Measurements from ENCODE around the gene KNDC1.
"Not testable (repeated sequence)": the region's sequence is repeated elsewhere in the genome, so short reads cannot be mapped to it uniquely, and the experiment has no call there.

The KNDC1 gene

GRCh38 chr10:133209117-133209516, 49.1 kb downstream of the KNDC1 start:
- no peak for DNase-seq

- DNase-seq, result no peak
These were observed 49.6 kb downstream of the KNDC1 start for GRCh38 chr10:133209641-133210040.

- DNase-seq, result no peak
These were observed 50.5 kb downstream of the KNDC1 start for GRCh38 chr10:133210398-133211140.

DNA sequence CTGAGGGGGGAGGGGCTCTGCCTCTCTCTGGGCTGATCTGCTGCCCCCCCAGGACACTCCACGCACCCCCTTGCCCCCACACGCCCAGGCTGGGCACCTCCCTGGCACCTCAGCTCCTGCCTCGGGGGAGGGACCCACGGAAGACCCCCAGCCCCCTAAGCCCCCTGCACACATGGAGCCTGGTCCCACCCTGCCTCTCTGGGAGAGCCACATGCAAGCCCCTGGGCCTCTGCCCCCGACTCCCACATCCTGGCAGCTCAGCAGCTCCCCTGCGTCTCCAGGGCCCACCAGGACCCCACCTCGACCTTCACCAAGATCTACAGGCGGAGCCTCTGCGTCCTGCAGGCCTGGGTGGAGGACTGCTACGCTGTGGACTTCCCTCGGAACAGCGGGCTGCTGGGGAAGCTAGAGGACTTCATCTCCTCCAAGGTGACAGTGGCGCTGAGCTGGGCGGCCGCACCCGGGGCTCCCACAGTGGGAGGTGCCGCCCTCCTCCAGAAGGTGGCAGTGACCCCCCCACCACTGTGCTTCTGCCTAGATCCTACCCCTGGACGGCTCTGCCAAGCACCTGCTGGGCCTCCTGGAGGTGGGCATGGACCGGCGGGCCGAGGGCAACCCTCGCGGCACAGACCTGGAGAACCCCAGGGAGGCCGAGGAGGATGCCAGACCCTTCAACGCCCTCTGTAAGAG, 51.3 kb downstream of the KNDC1 start:
- no peak for DNase-seq

DNA sequence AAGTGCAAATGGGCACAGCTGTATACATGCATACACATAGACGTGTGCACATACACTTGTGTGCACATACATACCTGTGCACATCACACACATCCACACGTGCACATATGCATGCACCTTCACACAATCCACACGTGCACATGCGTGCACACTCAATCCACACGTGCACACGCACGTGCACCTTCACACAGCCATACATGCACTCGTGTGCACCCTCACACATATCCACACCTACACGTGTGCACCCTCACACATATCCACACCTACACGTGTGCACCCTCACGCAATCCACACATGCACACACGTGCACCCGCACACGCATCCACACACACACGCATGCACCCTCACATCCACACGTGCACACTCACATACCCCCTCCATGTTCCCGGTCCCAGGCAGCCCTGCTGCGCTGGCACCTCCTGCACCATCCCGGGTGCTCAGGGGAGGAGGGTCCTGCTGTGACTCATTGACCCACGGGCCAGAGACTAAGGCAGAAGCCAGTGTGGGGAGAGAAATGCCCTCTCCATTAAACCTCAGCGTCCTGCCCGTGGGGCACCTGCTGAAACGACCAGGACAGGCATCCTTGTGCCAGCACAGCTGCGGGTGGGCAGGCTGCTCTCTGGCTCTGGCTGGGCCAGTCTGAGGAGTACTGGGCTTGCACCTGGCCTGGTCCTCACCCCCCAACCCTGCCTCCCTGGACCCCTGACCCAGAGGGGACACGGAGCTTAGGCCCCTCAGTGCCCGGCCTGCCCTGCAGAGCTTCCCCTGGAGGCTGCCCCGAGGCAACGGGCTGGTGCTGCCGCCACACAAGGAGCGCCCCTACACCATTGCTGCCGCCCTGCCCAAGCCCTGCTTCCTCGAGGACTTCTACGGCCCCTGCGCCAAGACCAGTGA, 52.2 kb downstream of the KNDC1 start:
- no peak for DNase-seq

GRCh38 chr10:133212853-133213494, 53.0 kb downstream of the KNDC1 start:
- DNase-seq, result no peak

DNA sequence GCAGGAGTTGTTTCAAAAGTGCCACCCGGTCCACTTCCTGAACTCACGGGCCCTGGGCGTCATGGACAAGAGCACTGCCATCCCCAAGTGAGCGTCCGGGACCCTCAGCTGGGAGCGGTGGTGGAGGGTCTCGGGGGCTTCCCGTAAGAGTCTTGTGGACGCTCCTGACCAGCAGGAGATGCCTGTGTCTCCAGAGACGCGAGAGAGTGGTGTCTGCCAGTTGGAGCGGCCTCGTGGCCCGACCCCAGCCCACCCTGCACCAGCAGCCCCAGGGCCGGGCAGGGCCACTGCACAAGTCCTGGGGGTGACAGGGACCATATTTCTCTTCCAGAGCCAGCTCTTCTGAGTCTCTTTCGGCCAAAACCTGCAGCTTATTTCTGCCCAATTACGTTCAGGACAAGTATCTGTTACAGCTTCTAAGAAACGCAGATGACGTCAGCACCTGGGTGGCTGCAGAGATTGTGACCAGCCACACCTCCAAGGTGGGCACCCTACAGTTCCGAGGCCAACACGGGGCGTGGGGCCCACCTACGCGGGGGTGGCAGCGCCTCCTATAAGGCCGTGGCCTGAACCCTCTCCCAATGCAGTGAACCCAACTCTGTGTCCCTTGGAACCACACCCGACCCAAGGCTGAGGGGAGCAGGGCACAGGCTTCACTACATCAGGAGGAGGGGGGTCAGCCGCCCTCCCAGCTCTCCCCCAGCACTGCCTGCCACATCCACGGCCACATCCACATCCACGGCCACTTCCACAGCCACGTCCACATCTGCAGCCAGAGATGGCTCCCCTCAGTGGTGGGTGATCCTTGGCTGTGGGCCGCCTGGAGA, 53.8 kb downstream of the KNDC1 start:
- DNase-seq, result no peak

DNA sequence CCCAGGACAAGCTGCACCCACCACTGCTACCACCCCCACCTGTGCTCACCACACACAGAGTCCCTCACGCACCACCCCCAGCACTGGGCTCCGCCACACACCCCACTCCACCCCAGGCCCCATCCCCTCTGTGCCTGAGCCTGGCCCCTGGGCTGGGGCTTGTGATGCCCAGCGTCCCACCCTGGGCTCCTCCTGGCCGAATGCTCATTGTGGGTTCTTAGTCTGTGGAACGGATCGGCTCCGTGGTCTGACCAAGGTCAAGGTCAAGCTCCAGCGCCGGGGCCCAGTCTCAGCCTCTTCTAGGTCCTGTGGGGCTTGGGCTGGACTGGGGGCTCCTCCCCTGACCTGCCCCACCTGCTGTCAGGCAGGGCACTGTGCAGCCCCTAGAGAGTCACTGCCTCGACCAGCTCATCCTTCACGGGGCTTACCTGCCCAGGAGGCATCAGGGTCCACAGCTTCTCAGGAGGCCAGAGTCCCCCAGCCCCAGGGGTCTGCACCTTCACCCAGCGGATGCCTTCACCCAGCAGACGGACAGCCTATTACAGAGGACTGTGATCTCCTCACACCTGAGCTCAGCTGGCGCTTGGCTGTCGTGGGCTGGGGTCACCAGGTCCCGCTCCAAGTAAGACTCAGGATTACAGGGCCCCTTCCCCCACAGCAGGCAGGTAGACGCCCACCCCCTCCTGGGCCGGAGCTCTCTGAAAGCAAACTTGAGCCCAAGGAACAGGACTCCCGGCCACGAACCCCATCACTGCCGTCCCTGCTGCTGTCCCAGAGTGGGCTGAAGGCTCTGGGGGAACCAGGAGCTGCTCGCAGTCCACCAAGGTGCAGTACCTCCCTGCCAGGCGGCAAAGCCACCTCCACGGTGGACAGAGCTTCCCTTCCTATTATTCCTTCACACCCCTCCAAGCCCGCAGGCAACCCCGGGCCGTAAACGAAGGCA, 54.7 kb downstream of the KNDC1 start:
- no peak for DNase-seq

DNA sequence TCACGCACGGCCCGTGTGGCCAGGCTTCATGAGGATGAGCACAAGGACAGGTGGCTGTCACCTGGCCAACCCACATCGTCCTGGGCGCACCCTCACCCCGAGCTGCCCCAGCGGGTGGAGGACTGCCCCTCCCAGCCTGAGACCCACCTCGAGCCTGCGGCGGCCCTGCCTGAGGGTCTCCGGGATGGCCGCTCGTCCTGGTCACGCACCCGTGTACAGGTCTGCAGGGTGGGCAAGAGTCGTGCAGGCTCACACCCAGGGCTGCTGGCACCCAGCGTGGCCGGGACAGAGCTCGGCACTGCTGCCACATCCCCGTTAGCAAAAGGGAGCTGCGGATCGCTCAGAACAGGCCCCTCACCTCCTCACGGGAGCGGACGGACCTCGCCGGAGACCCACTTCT, 55.6 kb downstream of the KNDC1 start:
- no peak for DNase-seq

DNA sequence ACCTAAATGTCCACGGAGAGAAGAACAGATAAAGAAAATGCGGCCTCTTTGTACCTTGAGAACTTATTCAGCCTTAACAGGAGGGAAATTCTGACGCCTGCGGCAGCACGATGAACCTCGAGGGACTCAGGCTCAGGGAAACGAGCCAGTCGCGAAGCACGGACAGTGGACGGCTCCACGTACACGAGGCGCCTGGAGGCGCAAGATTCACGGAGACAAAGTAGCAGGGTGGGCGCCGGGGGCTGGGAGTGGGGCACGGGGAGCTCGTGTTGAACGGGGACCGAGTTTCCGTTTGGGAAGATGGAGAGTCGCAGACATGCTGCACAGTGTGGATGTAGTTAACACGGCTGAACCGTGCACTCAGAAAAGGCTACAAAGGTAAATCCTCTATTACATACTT, 56.8 kb downstream of the KNDC1 start:
- DNase-seq, result no peak

DNA sequence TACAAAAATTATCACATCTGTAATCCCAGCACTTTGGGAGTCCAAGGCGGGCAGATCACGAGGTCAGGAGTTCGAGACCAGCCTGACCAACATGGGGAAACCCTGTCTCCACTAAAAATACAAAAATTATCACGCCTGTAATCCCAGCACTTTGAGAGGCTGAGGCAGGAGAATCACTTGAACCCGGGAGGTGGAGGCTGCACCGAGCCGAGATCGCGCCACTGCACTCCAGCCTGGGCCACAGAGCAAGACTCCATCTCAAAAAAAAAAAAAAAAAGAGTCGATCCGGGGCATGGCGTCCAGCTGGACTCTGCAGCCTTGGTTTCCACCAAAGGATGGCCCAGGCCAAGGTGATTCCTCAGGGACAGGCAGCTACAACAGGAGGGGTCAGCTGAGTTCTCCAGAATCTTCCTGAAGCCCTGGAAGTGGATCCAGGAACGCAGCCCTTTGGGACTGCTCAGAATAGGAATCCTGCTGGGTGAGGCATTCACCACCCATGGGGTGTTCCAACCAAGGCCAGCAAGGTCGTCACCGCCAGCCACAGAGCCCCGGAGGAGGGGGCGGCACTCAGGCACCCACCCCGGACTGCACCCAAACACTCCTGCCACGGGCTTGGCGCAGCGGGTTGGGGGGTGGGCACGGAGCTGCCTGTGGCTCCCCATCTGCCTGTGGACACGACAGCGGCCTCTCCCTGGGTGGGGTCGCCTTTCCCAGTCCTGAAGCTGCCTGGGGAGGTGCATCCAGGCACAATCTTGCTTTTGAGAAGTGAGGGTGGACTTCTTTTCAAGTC, 58.0 kb downstream of the KNDC1 start:
- DNase-seq, result no peak

- no peak for DNase-seq
These were observed 58.9 kb downstream of the KNDC1 start for GRCh38 chr10:133218891-133219290.

DNA sequence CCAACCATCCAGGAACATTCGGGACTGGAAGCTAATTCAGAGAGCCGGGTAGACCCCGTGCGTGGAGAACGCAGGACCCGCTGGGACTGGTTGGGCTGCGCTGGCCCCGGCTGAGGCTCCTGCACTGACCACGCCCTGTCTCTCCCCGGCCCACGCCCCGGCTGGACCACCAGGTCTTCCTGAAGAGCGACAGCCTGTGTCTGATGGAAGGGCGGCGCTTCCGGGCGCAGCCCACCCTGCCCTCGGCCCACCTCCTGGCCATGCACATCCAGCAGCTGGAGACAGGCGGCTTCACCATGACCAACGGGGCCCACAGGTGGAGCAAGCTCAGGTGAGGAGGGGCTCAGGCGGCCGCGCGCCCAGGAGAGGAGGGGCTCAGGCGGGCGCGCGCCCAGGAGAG, 59.8 kb downstream of the KNDC1 start:
- DNase-seq, result no peak

DNA sequence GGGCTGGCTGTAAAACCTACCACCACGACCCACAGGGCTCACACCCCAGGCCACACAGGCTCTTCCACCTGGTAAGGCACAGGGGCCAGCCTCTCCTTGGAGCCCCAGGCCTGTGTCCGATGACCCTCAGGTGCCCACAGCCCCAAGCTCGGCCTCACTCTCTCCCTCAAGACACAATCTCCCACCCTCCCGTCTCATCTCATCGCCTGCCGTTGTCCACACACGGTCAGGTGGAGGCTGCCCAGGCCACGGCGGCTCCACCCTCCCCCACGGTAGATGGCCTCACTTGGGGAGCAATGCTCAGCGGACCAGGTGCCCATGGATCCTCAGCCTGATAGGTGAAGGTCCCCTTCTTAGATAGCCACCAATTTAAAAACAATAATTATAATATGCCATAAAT, 61.3 kb downstream of the KNDC1 start:
- no peak for DNase-seq

DNA sequence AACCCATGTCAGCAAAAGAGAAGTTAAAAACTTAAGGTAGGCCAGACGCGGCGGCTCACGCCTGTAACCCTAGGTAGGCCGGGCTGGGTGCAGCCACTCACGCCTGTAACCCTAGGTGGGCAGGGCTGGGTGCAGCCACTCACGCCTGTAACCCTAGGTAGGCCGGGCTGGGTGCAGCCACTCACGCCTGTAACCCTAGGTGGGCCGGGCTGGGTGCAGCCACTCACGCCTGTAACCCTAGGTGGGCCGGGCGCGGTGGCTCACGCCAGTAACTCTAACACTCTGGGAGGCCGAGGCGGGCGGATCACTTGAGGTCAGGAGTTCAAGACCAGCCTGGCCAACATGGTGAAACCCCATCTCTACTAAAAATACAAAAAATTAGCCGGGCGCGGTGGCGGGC, 61.7 kb downstream of the KNDC1 start:
- DNase-seq, result not testable (repeated sequence)

GRCh38 chr10:133224076-133224475, 64.1 kb downstream of the KNDC1 start:
- no peak for DNase-seq

DNA sequence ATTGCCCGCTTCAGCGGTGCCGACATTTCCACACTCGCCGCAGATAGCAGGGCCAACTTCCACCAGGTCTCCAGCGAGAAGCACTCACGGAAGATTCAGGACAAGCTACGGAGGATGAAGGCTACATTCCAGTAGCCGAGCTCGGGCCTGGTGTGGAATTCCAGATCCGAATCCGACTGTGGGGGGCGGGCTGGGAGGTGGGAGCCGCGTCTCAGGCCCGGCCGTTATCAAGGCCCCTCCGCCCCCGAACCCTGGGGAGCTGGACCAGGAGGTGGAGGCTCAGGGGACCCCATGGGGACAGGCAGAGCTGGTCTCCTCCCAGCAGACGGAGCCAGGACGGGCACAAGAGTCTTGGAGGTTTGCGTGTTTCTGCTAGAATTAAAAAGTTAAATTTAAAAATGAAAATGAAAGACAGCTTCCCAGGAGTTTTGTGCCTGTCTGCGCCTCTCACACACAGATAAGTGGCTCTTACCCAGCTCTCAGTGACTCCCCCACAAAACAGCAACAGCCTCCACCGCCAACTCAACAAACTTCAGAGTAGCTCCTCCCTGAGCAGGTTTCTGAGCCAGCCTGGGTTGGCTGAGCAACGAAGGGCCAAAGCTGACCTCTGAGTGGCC, 64.8 kb downstream of the KNDC1 start:
- no peak for DNase-seq

DNA sequence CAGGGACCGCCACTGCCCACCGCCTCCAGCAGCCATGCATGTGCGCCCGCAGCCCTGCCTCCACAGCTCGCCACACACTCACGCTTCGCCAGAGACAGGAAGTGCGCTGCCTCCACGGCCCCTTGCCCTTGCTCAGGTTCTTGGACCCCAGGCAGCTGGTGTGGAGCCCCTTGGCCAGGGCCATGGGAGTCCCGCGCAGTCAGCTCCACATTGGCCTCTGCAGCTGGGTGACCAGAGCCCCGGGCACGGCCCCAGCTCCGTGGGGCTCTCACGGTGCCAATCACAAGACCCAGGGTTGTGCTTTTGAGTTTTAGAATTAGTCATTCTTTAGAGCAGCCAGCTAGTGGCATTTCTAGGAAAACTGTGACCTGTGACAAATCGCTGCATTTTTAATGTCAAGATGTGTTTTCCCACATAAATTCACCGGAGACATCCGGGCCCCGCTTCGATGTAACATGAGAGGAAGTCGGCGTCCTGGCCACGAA, 65.7 kb downstream of the KNDC1 start:
- DNase-seq, result no peak

- no peak for DNase-seq
These were observed 66.3 kb downstream of the KNDC1 start for GRCh38 chr10:133226251-133226808.

All from CD4-positive, alpha-beta T cell treated with Interleukin-4 for 1 hour (primary cell).